HG03432 (cell line): ENCODE results near the gene CRHR1.
"Not testable (repeated sequence)": the region's sequence is repeated elsewhere in the genome, so short reads cannot be mapped to it uniquely, and the experiment has no call there.

Experiments
- ATAC-seq: cut with Tn5 transposase; IDR thresholded peaks from one replicate; pipeline ENCODE4 v1.9.1; 2021; ENCODE audit warnings: mild to moderate bottlenecking, moderate library complexity; ENCODE audit not compliant: unreplicated experiment

CRHR1 gene

DNA sequence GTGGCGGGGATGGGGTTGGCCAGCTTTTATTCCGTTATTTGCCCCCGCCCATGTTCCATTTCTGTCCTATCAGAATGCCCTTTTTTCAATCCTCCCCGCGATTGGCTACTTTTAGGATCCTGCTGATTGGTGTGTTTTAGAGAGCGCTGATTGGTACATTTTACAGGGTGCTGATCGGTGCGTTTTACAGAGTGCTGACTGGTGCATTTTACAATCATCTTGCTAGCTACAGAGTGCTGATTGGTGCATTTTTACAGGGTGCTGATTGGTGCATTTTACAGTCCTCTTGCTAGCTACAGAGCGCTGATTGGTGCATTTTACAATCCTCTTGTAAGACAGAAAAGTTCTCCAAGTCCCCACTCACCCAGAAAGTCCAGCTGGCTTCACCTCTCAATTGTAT lies 78.0 kb downstream of the CRHR1 start:
- not testable (repeated sequence) for ATAC-seq

DNA sequence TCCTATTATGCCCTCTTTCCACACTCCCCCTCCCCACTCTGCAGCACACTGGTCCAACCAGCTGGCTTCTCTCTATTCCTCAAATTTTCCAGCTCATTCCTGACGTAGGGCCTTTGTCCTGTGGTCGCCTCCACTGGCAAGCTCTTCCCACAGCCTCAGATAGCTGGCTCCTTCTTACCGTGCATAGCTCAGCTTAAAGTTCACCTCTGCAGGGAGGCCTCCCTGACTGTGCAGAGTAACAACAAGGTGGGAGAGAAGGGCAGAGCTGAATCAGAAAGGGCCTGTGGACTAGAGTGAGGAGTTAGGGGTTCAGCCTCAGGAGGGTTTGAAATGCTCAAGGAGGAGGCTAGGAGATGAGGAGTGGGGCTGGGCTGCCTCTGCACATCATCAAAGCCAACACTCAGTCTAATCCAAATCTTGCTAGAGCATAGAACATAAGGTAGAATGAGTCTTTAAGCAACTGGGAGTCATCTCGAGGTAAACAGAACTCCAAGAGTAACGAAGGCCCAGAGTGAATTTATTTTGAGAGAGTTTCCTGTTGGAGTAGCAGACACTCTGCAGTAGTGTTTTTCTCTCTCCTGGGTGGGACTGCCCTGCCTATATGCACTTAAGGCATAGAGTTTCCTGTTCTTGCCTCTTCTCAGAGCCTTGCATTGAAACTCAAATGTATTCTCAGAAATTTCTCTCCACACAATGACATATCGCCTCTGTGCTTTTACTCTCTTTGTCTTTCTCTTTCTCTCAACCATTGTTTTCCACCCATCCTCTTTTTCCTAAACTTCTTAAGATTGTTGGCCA lies 79.9 kb downstream of the CRHR1 start:
- ATAC-seq, result no peak

DNA sequence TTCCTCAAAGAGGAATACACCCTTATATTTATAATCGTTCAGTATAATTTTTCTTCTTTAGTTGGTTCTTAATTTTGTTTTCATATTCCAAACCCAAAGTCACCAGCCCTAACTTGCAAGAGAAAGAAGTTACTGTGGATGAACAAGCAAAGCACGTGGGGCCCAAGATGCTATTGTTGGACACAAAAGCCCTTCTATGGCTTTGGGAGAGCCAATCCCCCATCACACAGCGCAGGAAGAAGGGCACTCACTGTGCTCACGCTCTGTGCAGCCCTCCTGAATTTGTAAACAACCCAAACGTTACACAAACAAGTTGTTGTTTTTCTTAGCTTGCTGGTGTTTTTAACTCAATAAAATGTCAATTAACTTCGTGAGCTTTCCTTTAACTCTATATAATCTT lies 83.1 kb downstream of the CRHR1 start:
- no peak for ATAC-seq

DNA sequence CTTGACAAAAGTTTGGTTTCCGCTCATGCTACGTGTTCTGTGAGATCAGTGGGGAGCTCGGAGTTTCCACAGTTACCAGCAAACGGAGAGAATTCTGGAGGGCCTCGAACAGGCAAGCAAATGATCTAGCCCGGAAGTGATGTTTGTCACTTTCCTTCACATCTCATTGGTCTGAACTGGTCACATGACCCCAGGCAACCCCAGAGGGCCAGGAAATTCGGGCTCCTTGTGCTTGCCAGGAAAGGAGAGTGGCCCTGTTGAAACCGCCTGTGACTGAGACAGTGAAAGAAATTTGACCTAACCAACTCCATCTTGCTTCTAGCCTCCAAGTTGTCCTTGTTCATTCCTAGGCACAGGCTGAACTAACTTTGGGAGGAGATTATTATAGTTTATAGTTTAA lies 83.6 kb downstream of the CRHR1 start:
- no peak for ATAC-seq

DNA sequence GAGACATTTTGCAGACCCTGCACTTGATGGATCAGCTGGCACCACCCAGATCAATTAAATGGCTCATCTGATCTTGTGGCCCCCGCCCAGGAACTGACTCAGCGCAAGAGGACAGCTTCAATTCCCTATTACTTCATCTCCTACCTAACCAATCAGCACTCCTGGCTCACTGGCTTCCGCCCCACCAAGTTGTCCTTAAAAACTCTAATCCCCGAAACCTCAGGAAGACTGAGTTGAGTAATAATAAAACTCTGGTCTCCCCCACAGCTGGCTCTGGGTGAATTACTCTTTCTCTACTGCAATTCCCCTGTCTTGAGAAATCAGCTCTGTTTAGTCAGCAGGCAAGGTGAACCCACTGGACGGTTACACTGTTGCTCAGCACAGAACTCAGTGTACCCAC lies 84.2 kb downstream of the CRHR1 start:
- ATAC-seq, result no peak

DNA sequence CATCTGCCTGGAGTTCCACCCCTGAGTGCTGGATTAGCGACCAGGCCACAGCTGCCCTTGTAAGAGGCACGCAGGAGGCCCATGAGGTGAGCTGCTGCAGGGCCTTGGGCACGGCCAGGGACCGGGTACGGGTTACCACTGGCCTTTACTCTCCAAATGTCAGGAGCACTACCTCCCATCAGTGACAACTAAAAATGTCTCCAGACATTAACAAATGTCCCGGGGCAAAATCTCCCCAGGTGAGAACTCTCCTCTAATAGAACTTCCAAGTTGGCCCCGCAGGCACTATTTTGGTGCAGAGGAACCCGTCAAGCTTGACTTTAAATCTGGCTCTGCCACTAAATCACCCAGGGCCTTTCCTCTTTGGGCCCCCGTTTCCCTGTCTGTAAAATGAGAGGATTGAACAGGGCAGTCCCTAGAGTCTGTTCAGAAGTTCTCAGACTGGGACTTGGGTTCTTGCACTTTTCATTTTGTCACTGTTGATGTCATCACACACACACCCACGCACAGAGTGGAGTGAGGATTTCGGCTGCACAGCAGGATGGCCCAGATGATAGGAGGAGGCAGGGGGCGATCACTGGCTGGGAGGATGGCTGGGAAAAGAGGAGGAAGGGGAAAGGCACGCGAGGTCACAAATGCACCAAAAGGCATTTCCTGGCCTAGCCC lies 85.7 kb downstream of the CRHR1 start:
- no peak for ATAC-seq

DNA sequence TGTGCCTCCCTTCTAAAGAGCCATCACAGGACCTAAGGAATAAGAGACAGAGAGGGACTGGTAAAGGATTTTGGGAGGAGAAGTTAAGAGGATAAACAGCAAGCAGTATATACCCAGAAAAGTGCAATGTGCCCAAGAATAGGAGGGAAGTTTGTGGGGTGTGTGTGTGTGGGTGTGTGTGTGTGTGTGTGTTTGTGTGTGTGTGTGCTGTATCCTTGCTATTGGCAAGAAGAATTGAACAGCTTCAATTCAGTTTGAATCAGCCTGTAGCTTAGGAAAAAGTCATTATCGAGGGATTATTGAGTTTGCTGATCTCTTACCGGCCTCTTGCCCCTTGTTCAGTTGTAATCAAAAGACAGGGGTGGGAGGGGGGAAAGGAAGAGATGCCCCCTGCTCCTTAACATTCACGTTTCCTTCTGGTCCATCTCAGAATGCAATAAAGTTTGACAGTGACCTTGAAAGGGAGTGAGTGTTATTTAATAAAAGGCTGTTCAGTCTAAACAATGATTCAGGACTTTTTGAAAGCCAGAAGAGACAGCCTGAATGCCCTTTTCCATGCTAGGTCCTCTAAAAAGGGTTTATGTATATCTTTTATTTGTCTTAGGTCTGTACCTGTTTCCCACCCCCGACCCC lies 86.3 kb downstream of the CRHR1 start:
- no peak for ATAC-seq

DNA sequence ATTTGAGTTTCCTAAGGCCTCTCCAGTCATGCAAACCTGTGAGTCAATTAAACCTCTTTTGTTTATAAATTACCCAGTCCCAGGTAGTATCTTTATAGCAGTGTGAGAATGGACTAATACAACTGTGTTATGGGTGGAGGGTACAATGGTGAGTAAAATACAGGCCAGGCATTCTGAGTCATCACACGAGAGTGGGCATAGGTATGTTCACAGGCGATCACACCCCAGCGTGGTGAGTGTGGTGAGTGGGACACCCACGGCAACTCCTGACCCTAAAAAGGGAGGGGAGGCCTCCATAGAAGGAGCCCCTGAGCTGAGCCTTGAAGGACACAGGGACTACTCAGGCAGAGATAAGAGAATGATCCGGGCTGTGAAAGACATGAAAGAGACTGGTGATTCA lies 87.6 kb downstream of the CRHR1 start:
- ATAC-seq, result no peak

DNA sequence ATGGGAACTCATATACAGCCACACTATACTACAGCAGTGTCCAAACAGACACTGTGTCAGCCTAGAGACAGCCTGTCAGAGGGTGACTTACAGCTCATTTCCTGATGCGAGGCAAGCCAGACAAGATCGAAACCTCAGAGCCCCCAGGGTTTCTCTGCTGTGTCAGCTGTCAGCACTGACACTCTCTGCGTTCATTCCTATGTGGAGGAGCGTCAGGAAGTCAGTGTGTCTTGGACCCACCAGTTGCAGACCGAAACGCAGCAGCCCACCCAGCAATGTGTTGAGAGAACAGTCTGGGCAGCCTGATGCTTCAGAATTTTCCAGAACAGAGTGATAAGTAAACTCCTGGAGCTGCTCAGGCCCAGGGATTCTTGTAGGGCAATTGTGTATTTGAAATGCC lies 89.6 kb downstream of the CRHR1 start:
- no peak for ATAC-seq

DNA sequence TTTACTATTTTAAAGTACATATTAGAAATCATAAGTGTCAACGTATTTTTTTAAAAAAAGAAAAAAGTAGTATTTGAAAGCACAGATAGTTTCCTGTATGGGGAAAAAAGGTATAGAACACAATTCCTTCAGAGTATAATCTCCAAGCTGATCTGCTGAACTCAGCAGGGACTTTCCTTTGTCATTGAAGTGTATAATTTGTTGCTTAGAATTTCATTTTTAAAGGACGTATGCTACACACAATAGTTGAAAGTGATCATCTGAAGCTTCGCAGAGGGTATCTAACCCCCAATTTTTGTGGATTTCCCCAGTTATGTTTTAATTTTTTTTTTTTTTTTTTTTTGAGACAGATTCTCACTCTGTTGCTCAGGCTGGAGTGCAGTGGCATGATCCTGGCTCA lies 90.0 kb downstream of the CRHR1 start:
- no peak for ATAC-seq

DNA sequence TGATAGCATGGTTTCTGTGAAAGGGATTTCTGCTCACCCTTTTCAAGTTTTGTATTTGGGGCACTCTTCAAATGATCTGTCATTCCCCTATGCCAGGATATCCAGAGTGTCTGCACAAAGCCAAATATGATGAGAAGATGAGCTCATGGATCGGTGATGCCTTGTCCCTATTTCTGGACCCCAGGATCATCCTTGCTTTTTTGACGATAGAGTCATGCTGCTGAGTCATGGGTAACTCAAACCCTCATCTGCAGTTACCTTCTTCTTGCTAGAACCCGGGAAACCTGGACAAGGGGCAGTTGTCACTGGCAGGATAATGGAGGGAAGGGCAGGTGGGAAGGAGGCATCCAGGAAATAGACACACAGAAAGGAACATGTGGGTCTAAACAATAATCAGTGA lies 92.4 kb downstream of the CRHR1 start:
- ATAC-seq, result no peak

DNA sequence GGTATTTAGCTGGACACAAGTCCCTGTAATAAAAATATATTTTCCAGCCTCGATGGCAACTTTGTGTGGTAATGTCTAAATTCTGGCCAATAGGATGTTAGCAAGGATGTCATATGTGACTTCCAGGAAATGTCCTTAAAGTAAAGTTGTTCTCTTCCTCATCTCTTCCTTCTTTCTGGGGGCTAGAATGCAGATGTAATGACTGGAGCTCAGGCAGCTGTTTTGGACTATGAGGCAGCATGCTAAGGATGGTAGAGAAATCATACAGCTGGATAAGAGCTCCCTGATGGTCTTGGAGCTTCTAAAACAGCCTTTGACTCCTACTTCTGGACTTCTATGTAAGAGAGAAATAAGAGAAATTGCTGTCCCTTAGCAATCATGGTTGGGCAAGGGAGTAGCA lies 93.3 kb downstream of the CRHR1 start:
- ATAC-seq, result no peak

DNA sequence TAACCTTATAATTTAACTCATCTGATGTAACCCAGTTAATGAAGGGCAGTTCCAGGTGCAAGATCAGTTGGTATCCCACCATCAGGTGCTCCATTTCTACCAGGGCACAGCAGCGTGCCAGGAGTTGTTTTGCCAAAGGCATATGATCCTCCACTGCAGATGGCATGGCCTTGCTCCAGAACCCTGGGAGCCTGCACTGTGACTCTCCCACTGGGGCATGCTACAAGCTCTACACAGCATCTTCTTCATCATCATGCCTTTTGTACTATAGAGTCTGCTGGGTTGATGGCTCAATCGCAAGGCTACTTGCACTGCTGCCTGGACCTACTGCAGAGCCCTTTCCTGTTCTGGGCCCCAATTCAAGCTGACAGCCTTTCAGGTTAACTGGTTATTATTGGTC lies 98.9 kb downstream of the CRHR1 start:
- no peak for ATAC-seq
